ENCODE data around the gene C1QA.

C1QA gene

DNA sequence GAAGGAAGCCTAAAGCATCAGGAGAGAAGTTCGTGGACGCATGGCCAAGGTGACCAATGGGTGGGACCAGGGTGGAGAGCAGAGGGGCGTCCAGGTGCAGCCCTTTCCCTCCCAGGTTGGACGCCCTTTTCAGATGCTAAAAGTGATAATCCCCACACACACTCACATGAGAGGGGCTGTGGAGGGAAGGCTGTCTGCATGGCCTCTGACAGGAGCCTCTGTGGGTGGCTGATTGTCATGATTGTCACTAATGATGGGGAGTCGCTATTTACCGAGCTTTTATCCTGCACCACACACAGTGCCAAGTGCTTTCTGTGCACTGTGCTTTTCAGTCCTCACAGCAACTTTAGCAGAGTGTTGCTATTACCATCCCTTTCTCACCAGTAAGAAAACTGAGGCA, 27.1 kb upstream of the C1QA start:
- TF ChIP-seq, protein P1, sequence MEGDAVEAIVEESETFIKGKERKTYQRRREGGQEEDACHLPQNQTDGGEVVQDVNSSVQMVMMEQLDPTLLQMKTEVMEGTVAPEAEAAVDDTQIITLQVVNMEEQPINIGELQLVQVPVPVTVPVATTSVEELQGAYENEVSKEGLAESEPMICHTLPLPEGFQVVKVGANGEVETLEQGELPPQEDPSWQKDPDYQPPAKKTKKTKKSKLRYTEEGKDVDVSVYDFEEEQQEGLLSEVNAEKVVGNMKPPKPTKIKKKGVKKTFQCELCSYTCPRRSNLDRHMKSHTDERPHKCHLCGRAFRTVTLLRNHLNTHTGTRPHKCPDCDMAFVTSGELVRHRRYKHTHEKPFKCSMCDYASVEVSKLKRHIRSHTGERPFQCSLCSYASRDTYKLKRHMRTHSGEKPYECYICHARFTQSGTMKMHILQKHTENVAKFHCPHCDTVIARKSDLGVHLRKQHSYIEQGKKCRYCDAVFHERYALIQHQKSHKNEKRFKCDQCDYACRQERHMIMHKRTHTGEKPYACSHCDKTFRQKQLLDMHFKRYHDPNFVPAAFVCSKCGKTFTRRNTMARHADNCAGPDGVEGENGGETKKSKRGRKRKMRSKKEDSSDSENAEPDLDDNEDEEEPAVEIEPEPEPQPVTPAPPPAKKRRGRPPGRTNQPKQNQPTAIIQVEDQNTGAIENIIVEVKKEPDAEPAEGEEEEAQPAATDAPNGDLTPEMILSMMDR (IDR thresholded peaks at IDR 0.05; ENCODE audit: low read depth, low read length): no peak
- in situ Hi-C loops (cut with HindIII; ENCODE audit: low sequenced_read_pairs): no loop called here
- no peak overlapping the region for H3K4me3 ChIP-seq (ENCODE audit: low read depth, low read length)
- no peak for DNase-seq (ENCODE audit: low read depth, low spot score)

DNA sequence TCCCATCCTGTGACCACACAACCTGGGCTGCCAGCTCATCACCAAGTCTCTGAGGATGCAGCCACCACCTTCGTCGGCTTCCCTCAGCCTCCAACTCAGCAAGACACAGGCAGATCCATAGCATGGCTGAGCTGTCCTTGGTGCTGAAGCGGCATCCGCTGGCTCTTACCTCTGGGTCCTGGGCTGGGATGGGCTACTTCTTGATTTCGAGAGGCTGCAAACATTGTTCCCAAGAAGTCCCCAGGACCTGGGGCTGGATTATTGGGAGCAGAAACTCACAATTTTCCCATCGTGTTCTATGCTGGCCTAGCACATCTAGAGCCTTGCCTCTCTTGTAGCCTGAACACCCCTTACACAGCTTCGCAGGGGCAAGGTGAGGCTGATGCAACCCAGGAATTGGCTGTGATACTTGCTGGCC, 24.9 kb upstream of the C1QA start:
- peak; percentile 67 for DNase-seq (ENCODE audit: low read depth, low spot score)
- TF ChIP-seq, protein P1 (IDR thresholded peaks at IDR 0.05; ENCODE audit: low read depth, low read length): no peak
- in situ Hi-C loops (cut with HindIII; ENCODE audit: low sequenced_read_pairs): no loop called here
- no peak overlapping the region for H3K4me3 ChIP-seq (ENCODE audit: low read depth, low read length)

DNA sequence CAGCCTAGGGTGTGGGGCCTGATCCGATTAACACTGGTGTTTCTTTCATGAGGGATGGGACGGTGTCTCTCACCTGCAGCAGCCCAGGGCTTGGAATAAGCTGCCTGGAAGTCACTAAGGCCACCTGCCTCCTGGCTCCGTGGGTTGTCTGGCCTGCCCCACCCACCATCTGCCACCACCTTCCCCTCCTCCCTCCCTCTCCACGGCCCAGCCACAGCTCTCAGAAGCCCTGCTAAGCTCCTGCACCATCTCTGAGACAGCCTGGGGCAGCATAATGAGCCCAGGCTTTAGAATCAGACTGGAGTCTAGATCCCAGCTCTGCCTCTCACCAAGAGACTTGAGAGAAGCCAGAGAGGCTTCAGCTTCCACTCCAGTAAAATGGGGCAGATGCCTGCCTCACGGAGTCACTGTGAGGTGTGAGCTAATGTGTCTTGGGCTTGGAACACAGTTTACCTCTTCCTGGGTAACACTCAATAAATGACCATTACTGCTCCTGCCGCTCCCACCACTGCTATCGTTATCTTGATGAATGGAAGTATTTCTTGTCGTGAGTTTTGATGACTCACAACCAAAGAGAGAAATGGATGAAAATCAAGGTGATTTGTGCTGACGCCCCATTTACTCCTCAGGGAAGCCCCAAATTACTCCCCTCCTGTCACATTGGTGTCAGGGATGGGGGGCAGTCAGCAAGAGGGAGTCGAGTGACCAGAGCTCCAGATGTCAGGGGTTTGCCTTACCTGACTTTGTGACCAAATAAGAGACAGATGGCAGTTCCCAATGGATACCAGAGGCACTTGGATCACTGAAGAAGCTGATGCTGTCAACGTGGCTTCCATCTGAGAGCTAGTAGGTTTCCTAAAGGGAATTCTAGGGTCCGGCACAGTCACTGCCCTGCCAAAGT, 23.5 kb upstream of the C1QA start:
- in situ Hi-C loops (cut with HindIII; ENCODE audit: low sequenced_read_pairs): no loop called here
- no peak for DNase-seq (ENCODE audit: low read depth, low spot score)
- no peak overlapping the region for H3K4me3 ChIP-seq (ENCODE audit: low read depth, low read length)
- TF ChIP-seq, protein P1 (IDR thresholded peaks at IDR 0.05; ENCODE audit: low read depth, low read length): no peak

DNA sequence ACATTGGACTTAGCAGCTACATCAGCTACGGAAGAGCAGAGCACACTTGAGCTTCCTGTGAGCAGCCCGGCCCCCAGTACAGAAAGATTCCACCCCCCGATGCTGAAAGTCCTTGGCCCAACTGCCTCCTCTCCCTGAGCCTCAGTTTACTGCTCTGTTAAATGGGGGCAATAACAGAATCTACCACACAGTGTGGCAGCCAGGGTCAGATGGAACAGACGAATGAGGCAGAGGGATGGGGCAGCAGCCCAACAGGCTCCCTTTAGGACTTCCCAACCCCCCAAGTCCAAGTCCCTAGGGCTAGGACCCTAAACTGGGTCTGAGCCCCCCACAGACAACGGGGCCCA, 22.9 kb upstream of the C1QA start:
- in situ Hi-C loops (cut with HindIII; ENCODE audit: low sequenced_read_pairs): no loop called here
- DNase-seq (ENCODE audit: low read depth, low spot score): no peak
- no peak overlapping the region for H3K4me3 ChIP-seq (ENCODE audit: low read depth, low read length)
- TF ChIP-seq, protein P1 (IDR thresholded peaks at IDR 0.05; ENCODE audit: low read depth, low read length): no peak

DNA sequence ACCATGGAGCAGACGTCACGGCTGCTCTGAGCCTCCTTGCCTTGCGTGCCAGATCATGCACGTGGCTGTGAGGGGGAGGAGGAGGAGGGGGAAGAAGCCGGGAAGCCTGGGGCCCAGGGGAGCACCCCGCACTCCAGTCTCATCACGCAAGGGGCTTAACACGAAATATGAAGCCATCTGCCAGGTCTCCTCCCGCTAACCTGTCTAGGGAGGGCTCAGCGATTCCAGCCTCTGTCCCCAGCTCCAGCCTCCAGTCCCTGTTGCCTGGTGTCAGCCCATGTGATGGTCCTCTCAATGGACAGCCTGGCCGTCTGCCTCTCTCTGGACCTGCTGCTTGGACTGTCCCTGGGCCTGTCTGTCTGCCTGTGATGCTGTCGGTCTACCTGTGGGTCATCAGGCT, 22.5 kb upstream of the C1QA start:
- in situ Hi-C loops (cut with HindIII; ENCODE audit: low sequenced_read_pairs): no loop called here
- TF ChIP-seq, protein P1 (IDR thresholded peaks at IDR 0.05; ENCODE audit: low read depth, low read length): no peak

DNA sequence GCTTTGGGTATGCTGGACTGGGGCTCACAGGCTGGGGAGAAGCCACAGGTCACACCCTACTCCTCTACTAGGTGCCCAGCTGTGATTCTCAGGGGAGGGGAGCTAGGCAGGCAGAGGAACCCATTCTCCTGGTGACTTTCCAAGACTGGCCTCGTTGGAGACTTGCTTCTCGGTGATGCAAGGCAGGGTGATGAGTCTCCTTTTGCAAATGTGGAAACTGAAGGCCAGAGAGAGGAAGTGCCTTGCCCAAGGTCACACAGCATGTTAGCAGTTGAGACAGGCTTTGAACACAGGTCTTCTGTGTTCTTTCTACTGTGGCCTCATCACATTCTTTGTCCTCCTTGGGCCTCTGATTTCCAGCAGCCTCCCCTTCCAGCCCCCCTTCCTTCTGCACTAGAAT, 20.5 kb upstream of the C1QA start:
- TF ChIP-seq, protein P1 (IDR thresholded peaks at IDR 0.05; ENCODE audit: low read depth, low read length): no peak
- no peak for DNase-seq (ENCODE audit: low read depth, low spot score)
- in situ Hi-C loops (cut with HindIII; ENCODE audit: low sequenced_read_pairs): no loop called here
- no peak overlapping the region for H3K4me3 ChIP-seq (ENCODE audit: low read depth, low read length)

More for the DNA sequence above, 22.5 kb upstream of the C1QA start:
- H3K4me3 ChIP-seq (ENCODE audit: low read depth, low read length): no peak overlapping the region
- DNase-seq (ENCODE audit: low read depth, low spot score): no peak
